Raji (cell line): ENCODE results near the gene MLPH.

Source experiments
- POLR2A ChIP-seq: IDR thresholded peaks from 2 replicates; pipeline ENCODE4 v1.6.1; 2011; ENCODE audit warnings: low read depth, low read length, control low read depth; ENCODE audit not compliant: insufficient read depth

Gene MLPH

GRCh38 chr2:237601453-237602116 lies 114.5 kb downstream of the MLPH start:
- no peak for TF ChIP-seq POLR2A

GRCh38 chr2:237602409-237602808 lies 115.4 kb downstream of the MLPH start:
- TF ChIP-seq POLR2A, result no peak

DNA sequence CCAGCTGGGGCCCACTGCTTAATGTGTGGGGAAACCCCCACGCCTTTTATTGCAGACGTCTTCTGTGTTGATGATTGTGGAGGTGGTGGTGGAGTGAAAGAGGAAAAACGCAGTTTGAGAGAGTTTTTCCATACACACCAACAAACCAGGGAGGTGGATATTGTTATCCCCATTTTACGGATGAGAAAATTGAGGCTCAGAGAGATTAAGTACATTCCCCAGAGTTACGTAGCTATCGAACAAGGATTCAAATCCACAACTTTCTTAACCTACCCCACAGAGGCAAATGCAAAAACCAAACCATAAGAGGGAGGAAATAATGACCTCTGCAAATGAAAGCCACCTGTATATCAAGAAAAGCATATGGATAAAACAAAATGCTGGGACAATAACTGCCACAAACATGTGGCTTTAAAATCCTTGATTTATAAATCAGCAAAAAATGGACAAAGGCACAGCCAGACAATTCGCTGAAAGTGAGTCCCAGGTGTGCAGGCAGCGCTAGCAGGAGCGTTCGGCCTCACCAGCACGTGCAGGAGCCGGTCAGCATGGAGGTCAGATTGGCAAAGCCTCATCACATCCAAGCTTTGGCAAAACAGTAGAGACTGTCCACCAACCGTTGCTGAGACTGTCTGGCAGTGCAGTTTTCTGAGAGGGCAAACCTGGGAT lies 116.1 kb downstream of the MLPH start:
- TF ChIP-seq POLR2A, result no peak

DNA sequence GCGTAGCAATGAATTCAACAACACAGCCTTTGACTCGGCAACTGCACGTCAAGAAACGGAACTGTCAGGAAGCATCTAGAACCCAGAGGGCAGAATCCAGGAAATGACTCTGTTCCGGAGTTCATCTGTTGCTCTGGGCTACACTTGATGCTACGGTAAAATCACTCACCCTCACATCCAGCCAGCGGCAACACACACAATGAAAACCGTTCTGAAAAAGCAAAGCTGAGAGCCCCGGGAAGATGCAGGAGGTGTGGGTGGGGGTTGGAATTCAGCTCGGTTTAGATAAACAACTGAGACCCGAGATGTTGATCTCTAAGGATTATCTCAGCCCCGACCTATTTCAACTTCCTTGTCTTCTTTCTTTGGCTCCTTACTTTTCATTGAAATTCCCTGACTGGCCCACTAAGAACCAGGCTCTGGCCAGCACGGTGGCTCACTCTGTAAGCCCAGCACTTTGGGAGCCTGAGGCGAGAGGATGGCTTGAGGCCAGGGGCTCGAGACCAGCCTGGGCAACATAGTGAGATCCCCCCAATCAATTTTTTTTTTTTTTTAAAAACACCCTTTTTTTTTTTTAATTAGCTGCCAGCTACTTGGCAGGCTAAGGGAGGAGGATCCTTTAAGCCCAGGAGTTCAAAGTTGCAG lies 116.8 kb downstream of the MLPH start:
- no peak for TF ChIP-seq POLR2A

DNA sequence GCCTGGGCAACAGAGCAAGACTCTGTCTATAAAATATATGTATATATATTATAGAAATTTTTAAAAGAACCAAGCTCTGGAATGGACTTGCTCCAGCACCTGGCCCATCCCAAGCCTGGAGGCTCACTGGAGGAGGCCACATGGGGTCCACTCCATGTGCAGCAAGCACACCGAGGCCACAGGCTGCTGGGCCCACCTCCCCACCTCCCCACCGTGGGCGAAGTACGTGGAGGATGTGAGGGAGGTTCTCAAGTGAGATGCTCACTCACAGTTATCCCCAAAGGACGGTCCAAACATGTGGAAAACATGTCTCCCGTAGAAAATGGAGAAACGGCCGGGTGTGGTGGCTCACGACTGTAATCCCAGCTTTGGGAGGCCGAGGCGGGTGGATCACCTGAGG lies 117.3 kb downstream of the MLPH start:
- TF ChIP-seq POLR2A, result no peak
